Stimulated activated naive B cell treated with anti-CD40 and anti-IgM and Interleukin-4, amounts not matched to agents 10 μg/mL and 1 μg/mL and 100 μg/mL, for 72 hours (primary cell): Measurements from ENCODE around the gene KCNAB1.

Source experiments
- ATAC-seq, 2 donors: fragments of 150-1000 bp; cut with Tn5 transposase; replicated peaks; 2 replicates each; pipeline ENCODE4 v1.10.0; 2021; ENCODE audit warnings: moderate library complexity in 1 of 2
- DNase-seq: peaks from one replicate; pipeline ENCODE4 v3.0.0; 2021
- H3K27ac Mint-ChIP-seq: one replicate; pipeline ENCODE4 v1.8.0; 2022; ENCODE audit warnings: mild to moderate bottlenecking, mixed read lengths
- H3K27me3 Mint-ChIP-seq, 2 donors: one replicate each; pipeline ENCODE4 v1.8.0; 2022; ENCODE audit warnings: mixed read lengths in 2 of 2
- H3K36me3 Mint-ChIP-seq, 2 donors: one replicate each; pipeline ENCODE4 v1.8.0; 2022; ENCODE audit warnings: mixed read lengths in 2 of 2, mild to moderate bottlenecking in 1 of 2
- H3K4me1 Mint-ChIP-seq, 2 donors: one replicate each; pipeline ENCODE4 v1.8.0; 2022; ENCODE audit warnings: mixed read lengths in 2 of 2, mild to moderate bottlenecking in 1 of 2
- H3K4me3 Mint-ChIP-seq, 2 donors: one replicate each; pipeline ENCODE4 v1.8.0; 2022; ENCODE audit warnings: mild to moderate bottlenecking in 2 of 2, mixed read lengths in 2 of 2, moderate library complexity in 1 of 2
- H3K9me3 Mint-ChIP-seq, 2 donors: one replicate each; pipeline ENCODE4 v1.8.0; 2022; ENCODE audit warnings: mixed read lengths in 2 of 2, mild to moderate bottlenecking in 1 of 2

Gene KCNAB1

DNA sequence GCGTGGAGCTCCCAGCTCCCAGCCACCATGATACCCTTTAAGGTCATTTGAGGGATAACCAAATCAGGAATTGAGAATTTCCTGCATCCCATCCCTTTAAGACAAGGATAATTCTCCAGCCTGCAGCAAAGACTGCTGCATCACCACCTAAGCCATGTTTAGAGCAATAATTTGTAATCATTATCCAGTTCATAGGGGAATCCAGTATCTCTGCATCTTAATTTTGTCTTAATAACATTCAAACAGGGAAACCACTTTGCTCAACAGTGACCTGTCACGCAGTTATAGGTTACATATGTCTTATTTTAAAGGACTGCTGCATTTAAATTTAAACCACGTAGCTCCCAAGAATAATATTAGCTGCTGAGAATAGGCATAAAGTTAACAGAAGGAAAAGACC, 246.2 kb downstream of the KCNAB1 start:
- DNase-seq (no peak), ATAC-seq (no peak)
- Mint-ChIP-seq H3K9me3 (no peaks in the 10 kb centered on the region), H3K4me3 (no peak overlapping the region), H3K4me1 (no peaks in the 10 kb centered on the region), H3K27me3 (peaks cover 0 to 3% of the 10 kb centered on the region in 2 donors), H3K27ac (no peak overlapping the region), H3K36me3 (no peaks in the 10 kb centered on the region)

DNA sequence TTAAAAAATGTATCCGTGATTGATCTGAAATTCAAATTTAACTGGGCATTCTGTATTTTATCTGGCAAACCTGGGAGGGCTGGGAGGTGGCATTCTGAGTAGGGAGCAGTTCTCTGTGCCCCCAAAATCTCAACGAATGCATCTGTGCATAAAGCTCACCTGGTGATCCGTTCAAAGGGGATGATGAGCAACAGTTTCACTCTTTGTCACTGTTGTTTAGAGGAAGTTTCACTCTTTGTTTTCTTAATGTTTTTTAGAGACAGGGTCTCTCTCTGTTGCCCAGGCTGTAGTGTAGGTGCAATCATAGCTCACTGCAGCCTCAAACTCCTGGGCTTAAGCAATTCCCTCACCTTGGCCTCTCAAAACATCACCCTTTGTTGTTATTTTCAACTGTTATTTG, 247.8 kb downstream of the KCNAB1 start:
- Mint-ChIP-seq H3K36me3 (no peaks in the 10 kb centered on the region), H3K9me3 (no peaks in the 10 kb centered on the region), H3K4me3 (no peak overlapping the region), H3K27me3 (peaks cover 0 to 3% of the 10 kb centered on the region in 2 donors), H3K4me1 (no peaks in the 10 kb centered on the region), H3K27ac (no peak overlapping the region)
- DNase-seq, result no peak
- no peak for ATAC-seq

DNA sequence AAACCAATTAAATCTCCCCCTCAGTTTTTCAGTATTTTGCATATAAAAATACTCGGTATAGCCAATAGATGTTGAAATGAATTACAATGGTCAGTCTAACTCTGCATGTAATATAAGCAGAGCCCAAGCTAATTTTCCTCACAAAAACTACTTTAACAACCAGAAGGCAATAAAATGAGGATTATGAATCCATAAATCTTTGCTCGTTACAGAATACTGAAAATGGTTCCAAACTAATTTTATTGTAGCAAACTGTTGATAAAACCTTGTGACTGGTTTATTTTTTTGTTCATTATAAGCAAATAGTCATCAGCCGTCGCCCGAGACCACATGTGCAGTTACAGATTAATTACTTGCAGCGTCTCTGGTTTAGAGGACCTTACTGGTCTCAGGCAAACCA, 251.3 kb downstream of the KCNAB1 start:
- DNase-seq (no peak), ATAC-seq (no peak)
- no peak overlapping the region for H3K4me3 Mint-ChIP-seq
- no peak overlapping the region for H3K27ac Mint-ChIP-seq
- H3K36me3 Mint-ChIP-seq, result no peaks in the 10 kb centered on the region
- peaks cover 7 to 8% of the 10 kb centered on the region in 2 donors for H3K27me3 Mint-ChIP-seq
- H3K4me1 Mint-ChIP-seq, result no peaks in the 10 kb centered on the region
- no peaks in the 10 kb centered on the region for H3K9me3 Mint-ChIP-seq

DNA sequence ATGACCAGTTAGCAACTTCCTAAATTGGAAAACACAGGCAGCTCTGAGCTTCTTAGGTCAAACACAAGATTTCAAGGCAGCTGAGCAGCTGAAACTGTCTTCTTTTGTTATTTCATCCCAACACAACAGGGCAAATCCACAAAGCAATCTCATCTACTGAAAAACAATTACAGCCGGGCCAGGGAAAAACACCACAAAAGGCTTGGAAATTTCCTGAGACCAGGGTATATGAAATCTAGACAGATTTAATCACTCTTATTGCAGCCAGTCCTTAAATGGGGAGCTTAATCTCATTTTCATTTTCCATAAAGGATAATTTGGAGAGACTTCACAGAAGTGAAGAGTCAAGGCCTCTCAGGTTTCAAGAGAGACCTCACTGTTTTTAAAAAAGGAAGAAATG, 252.7 kb downstream of the KCNAB1 start:
- Mint-ChIP-seq H3K36me3 (no peaks in the 10 kb centered on the region), H3K4me1 (no peaks in the 10 kb centered on the region), H3K27ac (no peak overlapping the region), H3K4me3 (no peak overlapping the region), H3K9me3 (no peaks in the 10 kb centered on the region), H3K27me3 (peaks cover 12 to 16% of the 10 kb centered on the region in 2 donors)
- DNase-seq (no peak), ATAC-seq (no peak)

DNA sequence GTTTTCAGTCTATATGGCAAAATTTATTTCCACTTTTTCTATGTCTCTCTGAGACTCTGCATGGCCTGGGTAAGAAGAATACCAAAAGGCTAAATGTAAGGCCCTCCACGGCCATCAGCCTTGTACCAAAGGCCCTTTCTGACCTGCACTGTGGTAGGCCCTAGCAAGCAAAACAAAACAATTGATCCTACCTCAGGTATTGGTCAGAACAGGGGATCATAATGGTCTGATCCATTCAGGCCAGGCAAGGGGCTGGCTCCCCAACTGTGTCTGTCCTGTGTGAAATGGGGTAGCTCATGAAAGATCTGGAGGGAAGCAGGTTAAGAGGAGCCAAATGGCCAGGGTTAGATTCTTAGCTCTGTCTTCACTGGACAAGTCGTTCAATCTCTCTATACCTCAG, 253.3 kb downstream of the KCNAB1 start:
- ATAC-seq (no peak), DNase-seq (no peak)
- Mint-ChIP-seq H3K4me3 (no peak overlapping the region), H3K27me3 (peaks cover 16% of the 10 kb centered on the region in 2 donors), H3K36me3 (no peaks in the 10 kb centered on the region), H3K4me1 (no peaks in the 10 kb centered on the region), H3K27ac (no peak overlapping the region), H3K9me3 (no peaks in the 10 kb centered on the region)

DNA sequence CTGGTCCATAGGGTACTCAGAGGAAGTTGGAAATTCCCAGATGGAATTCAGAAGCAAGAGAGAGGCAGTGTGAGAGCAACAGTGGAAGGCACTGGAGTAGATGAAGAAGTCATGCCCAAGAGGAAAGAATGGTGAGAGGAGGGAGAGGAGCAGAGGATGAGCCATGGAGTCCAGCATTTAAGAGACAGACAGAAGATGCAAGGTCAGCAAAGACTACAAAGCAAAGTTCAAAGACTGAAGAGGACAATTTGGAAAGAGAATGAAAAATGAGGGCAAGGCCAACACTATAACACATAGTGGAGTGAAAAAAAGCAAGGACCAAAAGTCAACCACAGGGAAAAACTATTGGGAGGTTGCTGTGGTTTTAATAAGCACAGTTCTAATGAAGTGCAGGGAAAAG, 255.8 kb downstream of the KCNAB1 start:
- ATAC-seq (no peak), DNase-seq (no peak)
- H3K36me3 Mint-ChIP-seq, result no peaks in the 10 kb centered on the region
- no peak overlapping the region for H3K4me3 Mint-ChIP-seq
- no peak overlapping the region for H3K27ac Mint-ChIP-seq
- H3K27me3 Mint-ChIP-seq, result peaks cover 16 to 23% of the 10 kb centered on the region in 2 donors
- no peaks in the 10 kb centered on the region for H3K4me1 Mint-ChIP-seq
- H3K9me3 Mint-ChIP-seq, result no peaks in the 10 kb centered on the region

DNA sequence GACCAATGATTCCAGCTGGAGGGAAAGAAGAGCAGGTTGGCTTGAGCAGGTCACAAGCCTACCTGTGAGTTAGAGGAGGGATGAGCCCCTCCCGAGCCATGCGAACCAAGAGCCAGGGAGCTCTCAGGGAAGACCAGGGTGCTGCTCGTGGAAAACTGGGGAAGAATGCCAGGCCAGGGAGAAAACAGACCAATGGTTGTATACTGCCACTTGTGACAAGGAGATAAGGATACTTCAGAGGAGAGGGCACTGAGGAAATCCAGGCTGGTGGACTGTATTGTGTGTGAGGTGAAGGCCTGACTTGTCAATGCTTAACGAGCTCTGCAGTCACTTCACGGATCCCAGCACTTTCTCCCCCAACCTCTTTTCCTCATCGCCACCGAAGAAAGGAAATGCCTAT, 256.9 kb downstream of the KCNAB1 start:
- H3K27me3 Mint-ChIP-seq, result peaks cover 16 to 23% of the 10 kb centered on the region in 2 donors
- ATAC-seq (no peak), DNase-seq (no peak)
- H3K36me3 Mint-ChIP-seq, result no peaks in the 10 kb centered on the region
- no peak overlapping the region for H3K27ac Mint-ChIP-seq
- no peak overlapping the region for H3K4me3 Mint-ChIP-seq
- H3K9me3 Mint-ChIP-seq, result no peaks in the 10 kb centered on the region
- no peaks in the 10 kb centered on the region for H3K4me1 Mint-ChIP-seq

DNA sequence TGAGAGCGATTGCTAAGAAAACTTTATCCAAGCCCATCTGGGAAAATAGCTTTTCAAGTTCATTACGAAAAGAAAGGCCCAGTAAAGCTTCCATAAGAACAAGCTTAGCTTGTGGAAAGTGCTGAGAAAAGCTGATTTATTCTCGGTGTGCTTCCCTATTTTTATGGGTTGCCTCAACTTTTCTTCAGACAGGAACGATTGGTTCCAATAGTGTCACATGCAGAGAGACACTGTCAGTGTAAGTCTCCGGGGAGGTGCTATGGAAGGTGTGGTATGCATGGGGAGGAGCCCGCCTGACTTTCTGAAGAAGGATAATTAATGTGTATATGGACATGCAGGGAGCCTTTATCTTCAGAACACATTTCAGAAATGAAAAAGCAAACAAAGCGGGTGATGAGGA, 257.3 kb downstream of the KCNAB1 start:
- Mint-ChIP-seq H3K27me3 (peaks cover 16 to 23% of the 10 kb centered on the region in 2 donors), H3K4me1 (no peaks in the 10 kb centered on the region), H3K27ac (no peak overlapping the region), H3K4me3 (no peak overlapping the region), H3K9me3 (no peaks in the 10 kb centered on the region), H3K36me3 (no peaks in the 10 kb centered on the region)
- ATAC-seq (no peak), DNase-seq (no peak)

DNA sequence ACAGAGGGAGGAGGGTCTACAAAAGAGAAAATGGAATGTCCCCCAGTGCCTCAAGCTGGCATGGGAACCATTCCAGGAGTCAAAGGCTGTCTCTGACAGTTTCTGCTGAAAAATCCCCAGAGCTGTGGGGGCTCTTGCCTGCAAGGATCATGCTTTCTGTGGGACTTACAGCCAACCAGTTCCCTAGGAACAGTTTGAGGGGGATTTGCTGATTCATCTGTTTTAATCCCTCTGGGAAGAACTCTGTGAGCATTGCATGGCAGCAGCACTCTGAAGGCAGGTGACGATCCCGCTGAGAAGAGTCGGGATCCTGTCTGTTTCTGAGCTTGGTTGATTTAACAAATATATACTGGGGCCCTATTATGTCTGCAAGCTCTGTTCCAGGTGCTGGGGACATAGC, 258.5 kb downstream of the KCNAB1 start:
- no peak for DNase-seq
- ATAC-seq, result no peak
- Mint-ChIP-seq H3K4me3 (no peak overlapping the region), H3K36me3 (no peaks in the 10 kb centered on the region), H3K4me1 (no peaks in the 10 kb centered on the region), H3K27me3 (peaks cover 16 to 23% of the 10 kb centered on the region in 2 donors), H3K27ac (no peak overlapping the region), H3K9me3 (no peaks in the 10 kb centered on the region)

DNA sequence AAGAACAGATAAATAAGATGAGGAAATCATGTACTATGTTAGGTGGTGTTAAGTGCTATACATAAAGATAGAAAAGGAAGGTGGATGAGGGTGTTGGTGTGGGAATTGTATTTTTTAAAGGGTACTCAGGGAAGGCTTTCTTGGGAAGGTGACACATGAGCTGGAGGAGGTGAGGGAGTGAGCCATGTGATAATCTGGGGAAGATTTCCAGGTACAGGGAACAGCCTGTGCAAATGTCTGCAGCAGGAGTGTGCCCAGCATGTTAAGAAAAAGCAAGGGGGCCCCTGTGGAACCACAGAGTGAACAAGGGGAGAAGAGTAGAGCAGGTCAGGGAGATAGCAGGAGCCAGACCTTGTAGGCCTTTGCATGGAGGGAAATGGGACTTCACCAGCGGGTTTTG, 258.9 kb downstream of the KCNAB1 start:
- Mint-ChIP-seq H3K27me3 (peaks cover 19 to 23% of the 10 kb centered on the region in 2 donors), H3K4me3 (no peak overlapping the region), H3K36me3 (no peaks in the 10 kb centered on the region), H3K9me3 (no peaks in the 10 kb centered on the region), H3K4me1 (no peaks in the 10 kb centered on the region), H3K27ac (no peak overlapping the region)
- no peak for ATAC-seq
- no peak for DNase-seq

DNA sequence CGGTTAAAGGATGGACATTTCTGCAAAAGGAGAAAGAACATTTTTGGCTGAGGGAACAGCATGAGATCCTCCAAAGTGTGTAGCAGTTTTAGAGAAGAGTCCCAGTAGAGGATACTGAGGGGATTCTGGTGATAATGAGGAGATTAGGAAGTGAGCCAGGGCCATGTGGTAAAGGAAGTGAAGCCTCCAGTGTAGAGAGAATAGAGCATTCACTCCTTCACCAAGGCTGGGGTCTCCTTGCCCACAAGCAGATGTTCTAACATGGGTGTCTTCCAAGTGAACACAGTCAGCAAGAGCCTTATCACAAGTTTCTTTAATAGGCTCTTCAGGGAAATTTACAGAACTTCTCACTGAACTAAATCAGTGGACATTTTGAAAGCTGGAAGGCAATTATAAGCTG, 260.9 kb downstream of the KCNAB1 start:
- H3K9me3 Mint-ChIP-seq, result no peaks in the 10 kb centered on the region

DNA sequence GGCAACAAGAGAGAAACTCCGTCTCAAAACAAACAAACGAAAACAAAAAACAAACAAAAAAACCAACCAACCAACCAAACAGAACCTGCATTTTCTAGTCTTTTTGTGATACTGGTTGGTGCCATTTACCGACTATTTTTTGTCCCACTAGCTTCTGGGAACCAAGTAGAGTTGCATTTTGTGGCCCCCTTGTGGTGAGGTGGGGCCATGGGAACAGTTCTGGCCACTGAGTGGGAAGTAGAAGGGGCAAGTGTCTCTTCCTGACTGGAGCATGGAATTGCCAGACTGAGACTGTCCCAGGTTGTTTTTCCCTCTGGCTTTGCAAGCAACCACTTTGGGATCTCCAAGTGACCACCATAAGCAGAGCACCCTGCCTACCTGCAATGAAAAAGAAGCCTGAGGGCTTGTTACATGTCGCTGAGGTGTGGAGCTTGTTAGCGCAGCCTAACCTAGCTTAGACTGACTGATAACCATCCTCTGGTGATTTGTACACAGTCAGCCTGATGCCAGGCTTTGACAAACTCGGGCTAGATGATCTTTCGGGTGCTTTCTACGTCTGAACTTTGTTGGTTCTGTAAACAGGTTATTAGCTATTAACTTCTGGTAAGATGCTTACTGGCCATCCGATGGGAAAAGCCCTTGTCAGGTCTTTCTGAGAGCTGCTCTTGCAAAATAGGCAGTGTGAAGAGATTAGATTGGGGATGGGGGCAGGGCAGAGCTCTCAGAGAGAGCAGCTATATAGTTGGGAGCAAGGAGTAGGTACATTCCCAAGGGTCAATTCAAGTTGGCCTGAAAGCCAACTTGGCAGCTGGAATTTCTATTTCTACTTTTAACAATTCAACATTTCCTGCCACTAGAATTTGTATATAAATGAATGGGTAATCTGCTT, 262.3 kb downstream of the KCNAB1 start:
- H3K27me3 Mint-ChIP-seq, result peaks cover 11 to 25% of the 10 kb centered on the region in 2 donors
- H3K36me3 Mint-ChIP-seq, result no peaks in the 10 kb centered on the region
- H3K9me3 Mint-ChIP-seq, result no peaks in the 10 kb centered on the region
- ATAC-seq, result peak in 1 of 2 donors; percentile 60
- no peaks in the 10 kb centered on the region for H3K4me1 Mint-ChIP-seq
- H3K4me3 Mint-ChIP-seq, result no peak overlapping the region
- no peak overlapping the region for H3K27ac Mint-ChIP-seq
- no peak for DNase-seq

More for the DNA sequence above, 260.9 kb downstream of the KCNAB1 start:
- Mint-ChIP-seq H3K4me3 (no peak overlapping the region), H3K27me3 (peaks cover 20 to 26% of the 10 kb centered on the region in 2 donors), H3K27ac (no peak overlapping the region), H3K36me3 (no peaks in the 10 kb centered on the region), H3K4me1 (no peaks in the 10 kb centered on the region)
- DNase-seq, result no peak
- ATAC-seq, result no peak

DNA sequence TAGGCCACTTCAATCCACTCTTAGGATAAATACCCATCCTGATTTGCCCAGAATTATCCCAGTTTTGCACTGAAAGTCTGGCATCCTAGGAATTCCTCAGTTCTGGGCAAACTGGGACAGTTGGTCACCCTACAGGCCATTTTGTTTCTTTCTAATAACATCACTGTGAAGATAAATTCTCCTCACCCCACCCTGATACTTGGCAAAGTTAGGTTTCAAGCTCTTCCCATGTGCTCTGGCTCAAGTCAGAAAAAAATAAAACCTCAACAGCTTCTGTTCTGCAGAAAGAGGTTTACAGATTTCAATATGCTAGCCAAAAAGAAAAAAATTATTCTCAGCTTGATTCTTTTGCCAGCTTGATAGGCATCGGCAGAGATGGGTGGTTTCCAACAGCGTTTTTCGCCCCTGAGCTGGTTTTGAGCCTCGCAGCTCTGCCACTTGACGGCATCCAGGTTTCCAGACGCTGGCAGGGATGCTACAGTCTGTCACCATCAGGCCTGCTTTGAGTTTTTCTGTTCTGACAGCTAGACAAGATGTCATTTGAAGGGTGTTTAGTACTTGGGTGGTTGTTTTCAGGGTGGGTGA, 263.2 kb downstream of the KCNAB1 start:
- Mint-ChIP-seq H3K4me3 (no peak overlapping the region), H3K27me3 (peaks cover 9 to 23% of the 10 kb centered on the region in 2 donors), H3K27ac (no peak overlapping the region), H3K4me1 (no peaks in the 10 kb centered on the region), H3K36me3 (no peaks in the 10 kb centered on the region), H3K9me3 (no peaks in the 10 kb centered on the region)
- no peak for DNase-seq
- no peak for ATAC-seq

DNA sequence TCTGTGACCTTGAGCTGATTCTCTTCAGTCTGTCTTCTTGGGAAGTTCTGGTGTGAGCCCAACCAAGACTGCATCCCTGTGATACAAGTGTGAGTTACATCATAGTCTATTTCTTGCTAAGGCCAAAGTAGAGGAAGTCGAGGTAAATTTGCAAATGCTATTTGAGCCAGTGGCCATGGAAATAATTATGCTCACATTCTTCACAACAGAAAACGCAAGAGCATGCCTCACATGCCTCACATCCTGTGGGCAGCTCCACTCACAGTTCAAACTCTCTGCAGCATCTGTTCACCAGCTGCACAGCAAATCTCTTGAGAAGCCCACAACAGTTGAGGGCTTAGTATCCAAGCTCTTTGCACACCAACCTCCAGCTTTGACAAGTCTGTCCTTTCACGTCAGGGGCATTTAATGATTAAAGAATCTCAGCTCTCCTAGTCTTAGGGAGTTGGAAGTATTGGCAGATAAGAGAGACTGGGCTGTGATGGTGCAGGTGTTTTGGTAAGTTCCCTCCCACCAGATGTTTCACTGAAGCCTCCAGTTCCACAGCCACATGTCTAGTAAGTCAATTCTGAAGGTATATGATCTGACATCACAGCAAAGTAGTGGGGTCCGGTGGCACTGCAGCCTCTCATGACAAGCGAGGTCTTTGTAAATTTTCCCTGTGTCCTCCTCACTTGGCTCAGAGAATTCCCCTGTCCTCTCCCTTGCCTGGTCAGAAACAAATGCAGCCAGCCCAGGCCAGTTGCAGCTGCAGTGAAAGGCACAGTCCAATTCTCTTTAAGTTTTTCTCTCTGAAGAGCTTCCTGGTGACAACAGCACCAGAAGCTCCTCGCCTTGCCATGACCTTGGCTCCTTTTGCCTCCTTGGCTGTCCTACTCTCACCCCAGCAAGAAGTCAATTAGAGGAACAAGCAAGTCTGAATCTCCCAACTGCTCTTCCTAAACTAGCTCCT, 268.4 kb downstream of the KCNAB1 start:
- H3K27ac Mint-ChIP-seq, result no peak overlapping the region
- DNase-seq (no peak), ATAC-seq (peak; percentile 29 to 50)
- H3K27me3 Mint-ChIP-seq, result peaks cover 4 to 39% of the 10 kb centered on the region in 2 donors
- H3K4me1 Mint-ChIP-seq, result no peaks in the 10 kb centered on the region
- no peak overlapping the region for H3K4me3 Mint-ChIP-seq
- H3K9me3 Mint-ChIP-seq, result no peaks in the 10 kb centered on the region
- no peaks in the 10 kb centered on the region for H3K36me3 Mint-ChIP-seq
